ENCODE measurements around the gene MCM10.
"Not testable (repeated sequence)": the region's sequence is repeated elsewhere in the genome, so short reads cannot be mapped to it uniquely, and the experiment has no call there.

The MCM10 gene

GRCh38 chr10:13160934-13161856 is at the start of gene MCM10:
MCM10 (plus strand) TSS chr10:13161558; CDS start chr10:13164203, 2,645 bp downstream.
- peak; percentile 92 to 96 for DNase-seq (ENCODE audit: low read depth in 1 of 2, low spot score in 1 of 2)

GRCh38 chr10:13113544-13113943 is 47.8 kb upstream of the MCM10 start:
- DNase-seq (ENCODE audit: low read depth in 1 of 2, low spot score in 1 of 2), result no peak

- no peak for DNase-seq (ENCODE audit: low read depth in 1 of 2, low spot score in 1 of 2)
Measured at GRCh38 chr10:13115832-13116803, 45.2 kb upstream of the MCM10 start.

DNA sequence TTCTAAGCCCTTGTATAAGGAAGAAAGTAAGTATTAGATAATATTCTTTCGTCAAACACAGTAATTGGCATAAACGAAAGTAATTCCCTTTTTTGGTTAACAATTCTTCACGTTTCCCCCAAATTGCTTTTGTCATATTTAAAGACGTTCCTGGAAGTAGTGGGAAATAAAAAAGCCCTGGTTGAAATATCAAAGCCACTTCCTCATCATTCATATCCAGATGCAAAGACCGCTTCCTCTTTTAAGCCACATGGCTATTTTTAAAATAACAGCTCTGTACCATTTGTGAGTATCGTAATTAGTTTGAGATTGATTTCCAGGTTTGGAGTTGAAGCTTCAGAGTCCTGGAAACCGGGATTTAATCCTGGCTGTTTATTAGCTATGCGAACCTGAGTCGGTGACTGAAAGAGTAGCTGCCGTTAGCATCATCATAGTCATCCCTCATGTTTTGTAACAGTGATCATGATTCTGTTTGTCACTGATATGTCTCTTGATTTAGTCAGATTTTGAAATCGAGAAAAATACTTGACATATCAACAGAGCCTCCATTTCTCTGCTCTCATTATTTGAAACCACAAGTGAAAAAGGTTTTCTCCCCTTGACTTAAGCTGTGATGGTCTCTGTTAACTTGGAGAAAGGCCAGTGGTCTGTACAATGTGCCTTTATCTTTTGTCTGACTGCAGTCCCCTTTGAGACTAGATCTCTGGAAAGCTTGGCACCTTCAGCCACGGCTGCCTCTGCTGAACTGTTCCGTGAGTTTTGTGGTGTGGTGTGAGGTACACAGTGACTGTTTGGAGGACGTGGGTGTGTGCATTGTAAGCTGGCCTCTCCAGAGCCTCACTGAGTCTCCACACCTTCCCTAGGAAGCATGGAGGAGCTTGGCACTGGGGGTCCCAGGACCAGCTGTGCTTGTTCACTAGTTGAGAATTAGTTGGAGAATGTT is 43.2 kb upstream of the MCM10 start:
- no peak for DNase-seq (ENCODE audit: low read depth in 1 of 2, low spot score in 1 of 2)

- no peak for DNase-seq (ENCODE audit: low read depth in 1 of 2, low spot score in 1 of 2)
Measured at GRCh38 chr10:13118784-13119410, 42.5 kb upstream of the MCM10 start.

- no peak for DNase-seq (ENCODE audit: low read depth in 1 of 2, low spot score in 1 of 2)
Measured at GRCh38 chr10:13120786-13121499, 40.4 kb upstream of the MCM10 start.

GRCh38 chr10:13121500-13121854 is 39.9 kb upstream of the MCM10 start:
- no peak for DNase-seq (ENCODE audit: low read depth in 1 of 2, low spot score in 1 of 2)

GRCh38 chr10:13136651-13137050 is 24.7 kb upstream of the MCM10 start:
- no peak for DNase-seq (ENCODE audit: low read depth in 1 of 2, low spot score in 1 of 2)

GRCh38 chr10:13139150-13139549 is 22.2 kb upstream of the MCM10 start:
- DNase-seq (ENCODE audit: low read depth in 1 of 2, low spot score in 1 of 2), result no peak

GRCh38 chr10:13139676-13140075 is 21.7 kb upstream of the MCM10 start:
- no peak for DNase-seq (ENCODE audit: low read depth in 1 of 2, low spot score in 1 of 2)

- no peak for DNase-seq (ENCODE audit: low read depth in 1 of 2, low spot score in 1 of 2)
Measured at GRCh38 chr10:13140627-13141190, 20.6 kb upstream of the MCM10 start.

GRCh38 chr10:13143766-13144165 is 17.6 kb upstream of the MCM10 start:
- no peak for DNase-seq (ENCODE audit: low read depth in 1 of 2, low spot score in 1 of 2)

GRCh38 chr10:13144814-13145213 is 16.5 kb upstream of the MCM10 start:
- DNase-seq (ENCODE audit: low read depth in 1 of 2, low spot score in 1 of 2), result no peak

- no peak for DNase-seq (ENCODE audit: low read depth in 1 of 2, low spot score in 1 of 2)
Measured at GRCh38 chr10:13146379-13146778, 15.0 kb upstream of the MCM10 start.

DNA sequence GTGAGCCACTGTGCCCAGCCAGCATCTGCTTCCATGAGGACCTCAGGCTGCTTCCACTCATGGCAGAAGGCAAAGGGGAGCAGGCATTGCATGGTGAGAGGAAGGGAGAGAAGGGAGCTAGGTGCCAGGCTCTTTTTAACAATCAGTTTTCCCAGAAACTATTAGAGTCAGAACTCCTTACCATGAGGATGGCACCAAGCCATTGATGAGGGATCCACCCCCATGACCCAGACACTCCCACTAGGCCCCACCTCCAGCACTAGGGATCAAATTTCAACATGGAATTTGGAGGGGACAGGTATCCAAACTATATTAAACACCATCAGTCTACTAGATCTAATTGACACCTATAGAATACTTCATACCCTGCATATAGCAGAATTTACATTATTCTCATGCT is 14.2 kb upstream of the MCM10 start:
- no peak for DNase-seq (ENCODE audit: low read depth in 1 of 2, low spot score in 1 of 2)

GRCh38 chr10:13152296-13152695 is 9.1 kb upstream of the MCM10 start:
- no peak for DNase-seq (ENCODE audit: low read depth in 1 of 2, low spot score in 1 of 2)

DNA sequence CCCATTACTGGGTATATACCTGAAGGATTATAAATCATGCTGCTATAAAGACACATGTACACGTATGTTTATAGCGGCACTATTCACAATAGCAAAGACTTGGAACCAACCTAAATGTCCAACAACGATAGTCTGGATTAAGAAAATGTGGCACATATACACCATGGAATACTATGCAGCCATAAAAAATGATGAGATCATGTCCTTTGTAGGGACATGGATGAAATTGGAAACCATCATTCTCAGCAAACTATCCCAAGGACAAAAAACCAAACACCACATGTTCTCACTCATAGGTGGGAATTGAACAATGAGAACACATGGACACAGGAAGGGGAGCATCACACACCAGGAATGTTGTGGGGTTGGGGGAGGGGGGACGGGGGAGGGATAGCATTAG is 5.5 kb upstream of the MCM10 start:
- not testable (repeated sequence) for DNase-seq (ENCODE audit: low read depth in 1 of 2, low spot score in 1 of 2)

GRCh38 chr10:13158401-13158800 is 3.0 kb upstream of the MCM10 start:
- no peak for DNase-seq (ENCODE audit: low read depth in 1 of 2, low spot score in 1 of 2)

DNA sequence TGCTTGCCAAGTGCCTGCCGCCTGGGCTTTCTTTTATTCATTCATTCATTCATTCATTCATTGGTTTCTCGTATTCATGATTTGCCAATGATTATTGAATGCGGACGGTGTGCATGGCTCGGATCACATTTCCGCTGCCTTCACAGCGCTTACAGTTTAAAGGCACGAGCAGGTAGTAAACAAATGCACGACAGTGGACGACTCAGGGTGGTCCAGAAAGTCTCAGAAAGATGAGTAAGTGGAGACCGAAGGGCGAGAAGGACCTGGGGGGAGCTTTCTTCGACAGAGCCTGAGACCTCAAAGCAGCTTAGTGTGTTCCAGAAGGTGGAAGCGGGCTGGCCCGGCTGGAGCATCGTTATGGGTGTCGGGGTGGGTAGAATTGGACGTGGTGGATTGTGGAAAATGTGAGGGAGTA is 506 bp downstream of the MCM10 start:
- DNase-seq (ENCODE audit: low read depth in 1 of 2, low spot score in 1 of 2), result no peak

All from activated T-helper 1 cell treated with anti-CD3 and anti-CD28 coated beads, Interleukin-2, amount 50 U/mL, for 16 hours (primary cell).